Prostate gland (tissue), 2 donors: Measurements from ENCODE around the gene FAM217B.

ENCODE experiments used
- POLR2A ChIP-seq: fragments of 450-650 bp; IDR thresholded peaks from one replicate; pipeline ENCODE4 v1.6.1; 2016; ENCODE audit warnings: antibody characterized with exemption, mild to moderate bottlenecking
- TF ChIP-seq, protein P1 (sequence below), 4 experiments: fragments of 200-600 bp in 2 of 4; fragments of 450-650 bp in 2 of 4; sonication (generic) in 2 of 4; IDR thresholded peaks; 1 replicate in 3 of 4; 2 replicates in 1 of 4; pipeline ENCODE4 v1.5.1; 2016 to 2019; ENCODE audit warnings: antibody characterized with exemption in 4 of 4, mild to moderate bottlenecking in 2 of 4, moderate library complexity in 2 of 4

DNA sequence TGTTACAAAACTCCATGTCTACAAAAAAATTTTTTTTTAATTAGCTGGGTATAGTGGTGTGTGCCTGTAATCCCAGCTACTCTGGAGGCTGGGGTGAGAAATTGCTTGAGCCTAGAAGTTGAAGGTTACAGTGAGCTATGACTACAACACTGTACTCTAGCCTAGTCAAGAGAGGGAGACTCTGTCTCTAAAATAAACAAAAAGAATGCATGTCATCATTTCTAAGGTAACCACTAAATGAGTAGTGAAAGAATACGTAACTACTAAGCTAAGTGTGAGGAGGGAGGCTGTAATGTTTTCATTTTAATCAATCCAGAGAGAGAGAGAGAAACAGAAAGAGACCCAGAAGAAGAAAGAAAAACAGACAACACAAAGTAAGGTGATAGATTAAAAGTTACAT lies 16.7 kb upstream of the FAM217B start:
- TF ChIP-seq, protein P1, sequence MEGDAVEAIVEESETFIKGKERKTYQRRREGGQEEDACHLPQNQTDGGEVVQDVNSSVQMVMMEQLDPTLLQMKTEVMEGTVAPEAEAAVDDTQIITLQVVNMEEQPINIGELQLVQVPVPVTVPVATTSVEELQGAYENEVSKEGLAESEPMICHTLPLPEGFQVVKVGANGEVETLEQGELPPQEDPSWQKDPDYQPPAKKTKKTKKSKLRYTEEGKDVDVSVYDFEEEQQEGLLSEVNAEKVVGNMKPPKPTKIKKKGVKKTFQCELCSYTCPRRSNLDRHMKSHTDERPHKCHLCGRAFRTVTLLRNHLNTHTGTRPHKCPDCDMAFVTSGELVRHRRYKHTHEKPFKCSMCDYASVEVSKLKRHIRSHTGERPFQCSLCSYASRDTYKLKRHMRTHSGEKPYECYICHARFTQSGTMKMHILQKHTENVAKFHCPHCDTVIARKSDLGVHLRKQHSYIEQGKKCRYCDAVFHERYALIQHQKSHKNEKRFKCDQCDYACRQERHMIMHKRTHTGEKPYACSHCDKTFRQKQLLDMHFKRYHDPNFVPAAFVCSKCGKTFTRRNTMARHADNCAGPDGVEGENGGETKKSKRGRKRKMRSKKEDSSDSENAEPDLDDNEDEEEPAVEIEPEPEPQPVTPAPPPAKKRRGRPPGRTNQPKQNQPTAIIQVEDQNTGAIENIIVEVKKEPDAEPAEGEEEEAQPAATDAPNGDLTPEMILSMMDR (IDR thresholded peaks at IDR 0.05), result no peak
- TF ChIP-seq POLR2A, result no peak
